ENCODE measurements around the gene LY6G5B. TPM values are rescaled to one million over a fixed set of nuclear protein-coding genes. Genes with fewer than 3 reads are reported as not detected.
A peak's percentile ranks its signal among the peaks of the same experiment; 100 is the strongest.

Gene LY6G5B
- total RNA-seq, 4 donors from 2014 or later, result 0.19 to 2.7 (median 0.60) TPM; not detected in 1

GRCh38 chr6:31702819-31703716, 33.3 kb downstream of the LY6G5B start, which contains the start of gene ABHD16A:
Gene ABHD16A (minus strand): TSS chr6:31703324. CDS start chr6:31703281, 43 bp downstream.
- Histone ChIP-seq H3K4me1 (peaks cover 22 to 31% of the 10 kb centered on the region in 2 donors), H3K27ac (peak within 1 kb of the TSS; percentile 91 to 98 (median 96)), H3K4me3 (peak within 1 kb of the TSS; percentile 65 to 85 (median 83)), H3K36me3 (peaks cover 0 to 12% of the 10 kb centered on the region in 2 donors), H3K9me3 (no peaks in the 10 kb centered on the region), H3K27me3 (no peaks in the 10 kb centered on the region)
- intact Hi-C loops (cut with DNase I; ENCODE audit: low total_unique reads), result loop anchor here (1.0 to 5.0 kb wide), 6 partner anchors 26 to 194 kb away; partner anchors contain the start of genes BAG6, DDAH2, EHMT2 and HSPA1B
- ATAC-seq, result peak; percentile 94 to 95
- in situ Hi-C loops (cut with MboI; ENCODE audit: low sequenced_read_pairs in 4 of 4), result no loop called here
- DNase-seq, result peak; percentile 99
- TF ChIP-seq POLR2A (IDR thresholded peaks at IDR 0.05), result peak; percentile 99
- peak in 2 of 5 experiments; percentile 5 to 20 for TF ChIP-seq CTCF (IDR thresholded peaks at IDR 0.05 in 4 of 5, conservative IDR thresholded peaks at IDR 0.05 in 1 of 5)

GRCh38 chr6:31705931-31706330, 36.2 kb downstream of the LY6G5B start:
- peaks cover 16 to 17% of the 10 kb centered on the region in 2 donors for H3K4me1 ChIP-seq
- no peak overlapping the region for H3K4me3 ChIP-seq
- in situ Hi-C loops (cut with MboI; ENCODE audit: low sequenced_read_pairs in 4 of 4), result no loop called here
- ATAC-seq (no peak), DNase-seq (no peak)
- H3K36me3 ChIP-seq, result no peaks in the 10 kb centered on the region
- H3K27ac ChIP-seq, result no peak overlapping the region
- intact Hi-C loops (cut with DNase I; ENCODE audit: low total_unique reads), result no loop called here
- TF ChIP-seq CTCF (IDR thresholded peaks at IDR 0.05 in 4 of 5, conservative IDR thresholded peaks at IDR 0.05 in 1 of 5) (no peak), POLR2A (IDR thresholded peaks at IDR 0.05) (no peak)
- H3K27me3 ChIP-seq, result no peaks in the 10 kb centered on the region
- H3K9me3 ChIP-seq, result no peaks in the 10 kb centered on the region

GRCh38 chr6:31706599-31706998, 36.8 kb downstream of the LY6G5B start, which contains the start of gene LY6G6F:
Gene LY6G6F (plus strand): TSS chr6:31706866. CDS start chr6:31706907, 41 bp downstream.
- Histone ChIP-seq H3K4me3 (no peak within 1 kb of the TSS), H3K9me3 (no peaks in the 10 kb centered on the region), H3K4me1 (peaks cover 10% of the 10 kb centered on the region in 2 donors), H3K36me3 (no peaks in the 10 kb centered on the region), H3K27ac (no peak within 1 kb of the TSS), H3K27me3 (no peaks in the 10 kb centered on the region)
- intact Hi-C loops (cut with DNase I; ENCODE audit: low total_unique reads), result no loop called here
- TF ChIP-seq POLR2A (IDR thresholded peaks at IDR 0.05) (no peak), CTCF (IDR thresholded peaks at IDR 0.05 in 4 of 5, conservative IDR thresholded peaks at IDR 0.05 in 1 of 5) (no peak)
- in situ Hi-C loops (cut with MboI; ENCODE audit: low sequenced_read_pairs in 4 of 4), result no loop called here
- DNase-seq, result no peak
- no peak for ATAC-seq

GRCh38 chr6:31707701-31708100, 37.9 kb downstream of the LY6G5B start:
- H3K27me3 ChIP-seq, result no peaks in the 10 kb centered on the region
- no peaks in the 10 kb centered on the region for H3K36me3 ChIP-seq
- H3K4me3 ChIP-seq, result no peak overlapping the region
- no peak for ATAC-seq
- no peaks in the 10 kb centered on the region for H3K9me3 ChIP-seq
- no peak overlapping the region for H3K27ac ChIP-seq
- in situ Hi-C loops (cut with MboI; ENCODE audit: low sequenced_read_pairs in 4 of 4) (no loop called here), intact Hi-C loops (cut with DNase I; ENCODE audit: low total_unique reads) (no loop called here)
- no peak for DNase-seq
- TF ChIP-seq POLR2A (IDR thresholded peaks at IDR 0.05) (no peak), CTCF (IDR thresholded peaks at IDR 0.05 in 4 of 5, conservative IDR thresholded peaks at IDR 0.05 in 1 of 5) (no peak)
- peaks cover 3% of the 10 kb centered on the region in 2 donors for H3K4me1 ChIP-seq

Measured in gastrocnemius medialis (tissue), 4 donors.